Measurements from ENCODE around the gene ARMC5.
"Not testable (repeated sequence)": the region's sequence is repeated elsewhere in the genome, so short reads cannot be mapped to it uniquely, and the experiment has no call there.

The ARMC5 gene

DNA sequence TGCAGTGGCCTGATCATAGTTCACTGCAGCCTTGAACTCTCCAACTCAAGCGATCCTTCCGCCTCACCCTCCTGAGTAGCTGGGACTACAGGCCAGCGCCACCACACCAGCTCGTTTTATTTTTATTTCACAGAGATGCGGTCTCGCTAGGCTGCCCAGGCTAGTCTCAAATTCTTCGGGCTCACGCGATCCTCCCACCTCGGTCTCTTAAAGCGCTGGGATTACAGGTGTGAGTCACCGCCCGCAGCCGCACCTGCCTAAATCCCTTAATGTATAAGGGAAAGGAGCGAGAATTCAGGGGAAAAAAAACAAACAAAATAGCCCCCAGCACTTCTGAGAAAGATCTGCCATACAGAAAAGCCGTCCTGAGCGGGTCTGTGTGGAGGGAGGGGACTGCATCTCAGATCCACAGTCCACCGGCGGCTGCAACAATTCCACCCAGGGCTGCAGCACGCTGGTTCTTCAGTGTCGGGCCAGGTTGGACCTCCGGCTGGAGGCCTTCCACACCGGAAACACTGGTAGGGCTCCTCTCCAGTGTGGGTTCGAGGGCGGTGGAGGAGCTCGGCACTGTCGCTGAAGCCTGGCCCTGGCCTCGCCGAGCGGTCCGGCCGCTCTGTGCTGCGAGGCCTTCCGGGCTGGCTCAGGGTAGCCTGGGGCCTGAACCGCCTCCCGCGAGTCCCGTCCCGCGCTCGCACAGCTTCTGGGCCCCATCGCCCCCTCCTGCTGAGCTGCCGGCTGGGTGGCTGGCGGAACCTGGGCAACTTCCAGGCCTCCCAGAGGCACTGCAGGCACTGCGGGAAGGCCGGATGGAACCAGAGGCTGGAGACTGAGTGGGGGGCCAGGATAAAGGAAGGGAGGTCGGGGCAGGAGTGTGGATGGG, 23.7 kb upstream of the ARMC5 start:
- no peak for DNase-seq

DNA sequence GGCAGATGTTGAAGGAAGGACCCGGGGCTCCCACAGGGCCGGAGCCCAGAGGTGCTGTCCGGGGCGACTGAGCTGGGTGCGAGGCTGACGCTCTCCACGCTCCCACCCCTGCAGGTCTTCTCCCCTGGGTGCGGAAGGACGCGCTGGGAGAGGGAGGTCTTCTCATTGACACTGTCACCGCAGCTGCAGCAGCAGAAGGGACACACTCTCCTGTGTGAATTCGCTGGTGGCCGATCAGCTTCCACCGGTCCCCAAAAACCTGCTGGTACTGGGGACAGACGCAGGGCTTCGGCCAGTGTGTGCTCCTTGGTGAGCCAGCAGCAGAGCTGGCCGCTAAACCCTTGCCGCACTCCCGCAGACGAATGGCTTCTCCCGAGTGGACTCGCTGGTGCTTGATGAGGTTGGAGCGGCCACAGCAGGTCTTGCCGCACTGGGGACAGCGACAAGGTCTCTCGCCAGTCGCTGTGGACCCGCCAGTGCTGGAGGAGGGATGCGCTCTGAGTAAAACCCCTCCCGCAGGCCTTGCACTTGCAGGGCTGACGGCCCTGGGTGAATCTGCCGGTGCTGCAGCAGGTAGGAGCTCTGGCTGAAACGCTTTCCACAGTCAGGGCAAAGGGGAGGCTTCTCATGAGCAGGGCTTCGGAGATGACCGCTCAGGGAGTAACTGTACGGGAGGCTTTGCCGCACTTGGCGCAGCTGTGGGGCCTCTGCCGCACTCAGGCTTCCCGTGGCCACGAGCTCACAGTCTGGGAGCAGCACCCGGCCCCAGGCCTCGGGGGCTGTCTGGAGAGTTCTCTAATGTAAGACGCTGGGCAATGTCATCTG, 22.9 kb upstream of the ARMC5 start:
- no peak for DNase-seq

- DNase-seq = no peak
Observed at GRCh38 chr16:31438414-31438813, 20.9 kb upstream of the ARMC5 start.

- not testable (repeated sequence) for DNase-seq
Observed at GRCh38 chr16:31439023-31439422, 20.3 kb upstream of the ARMC5 start.

DNA sequence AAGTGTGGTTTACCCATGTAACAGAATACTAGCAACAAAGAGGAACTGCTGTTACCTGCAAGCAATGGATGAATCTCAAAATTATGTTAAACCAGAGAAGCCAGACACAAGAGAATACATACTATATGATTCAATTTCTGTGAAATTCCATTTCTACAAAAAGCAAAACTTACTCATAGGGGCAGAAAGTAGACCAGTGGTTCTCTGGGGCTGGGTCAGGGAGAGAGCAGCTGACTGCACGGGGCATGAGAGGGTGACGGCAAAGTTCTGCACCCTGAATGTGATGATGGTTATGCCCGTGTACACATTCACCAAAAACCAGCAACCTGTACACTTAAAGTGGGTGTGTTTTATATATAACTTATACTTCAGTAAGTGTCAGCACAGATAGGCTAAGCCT, 19.8 kb upstream of the ARMC5 start:
- no peak for DNase-seq

DNA sequence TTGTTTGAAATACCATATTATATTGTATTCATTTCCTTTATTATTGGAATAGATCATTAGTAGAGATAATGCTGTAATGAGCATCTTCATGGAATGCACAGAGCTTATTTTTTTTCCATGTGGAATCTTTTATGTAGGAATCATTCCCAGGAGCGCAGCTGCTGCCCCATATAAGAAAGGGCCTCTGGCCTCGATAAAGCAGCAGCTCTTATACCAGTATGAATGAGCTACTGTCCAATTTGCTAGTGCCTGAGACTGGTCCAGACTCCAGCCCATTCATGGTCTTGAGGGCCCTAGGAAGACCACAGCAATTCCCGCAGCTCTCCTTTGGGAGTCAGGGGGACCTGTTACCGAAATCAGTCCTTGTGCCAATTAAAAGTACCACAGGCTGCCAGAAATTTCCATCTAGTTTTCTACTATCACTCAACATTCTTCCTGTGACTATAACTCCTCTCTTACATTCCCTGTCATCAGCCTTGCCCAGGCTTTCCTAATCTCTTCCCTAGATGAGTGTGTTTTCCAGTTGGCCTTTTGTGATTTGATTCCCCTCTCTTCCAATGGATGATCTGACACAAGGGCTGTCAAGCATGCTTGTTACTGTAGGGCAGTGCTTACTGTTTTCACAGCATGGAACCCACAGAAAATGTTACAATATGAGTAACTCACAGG, 18.7 kb upstream of the ARMC5 start:
- no peak for DNase-seq

GRCh38 chr16:31441956-31442355, 17.3 kb upstream of the ARMC5 start:
- DNase-seq = no peak

DNA sequence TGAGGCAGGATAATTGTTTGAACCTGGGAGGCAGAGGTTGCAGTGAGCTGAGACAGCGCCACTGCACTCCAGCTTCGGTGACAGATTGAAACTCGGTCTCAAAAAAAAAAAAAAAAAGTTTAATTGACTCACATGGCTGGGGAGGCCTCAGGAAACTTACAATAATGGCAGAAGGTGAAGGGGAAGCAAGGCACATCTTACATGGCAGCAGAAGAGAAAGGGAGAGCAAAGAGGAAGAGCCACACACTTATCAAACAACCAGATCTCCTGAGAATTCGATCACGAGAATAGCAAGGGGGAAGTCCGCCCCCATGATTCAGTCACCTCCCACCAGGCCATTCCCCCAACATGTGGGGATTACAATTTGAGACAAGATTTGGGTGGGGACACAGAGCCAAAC, 13.4 kb upstream of the ARMC5 start:
- not testable (repeated sequence) for DNase-seq

DNA sequence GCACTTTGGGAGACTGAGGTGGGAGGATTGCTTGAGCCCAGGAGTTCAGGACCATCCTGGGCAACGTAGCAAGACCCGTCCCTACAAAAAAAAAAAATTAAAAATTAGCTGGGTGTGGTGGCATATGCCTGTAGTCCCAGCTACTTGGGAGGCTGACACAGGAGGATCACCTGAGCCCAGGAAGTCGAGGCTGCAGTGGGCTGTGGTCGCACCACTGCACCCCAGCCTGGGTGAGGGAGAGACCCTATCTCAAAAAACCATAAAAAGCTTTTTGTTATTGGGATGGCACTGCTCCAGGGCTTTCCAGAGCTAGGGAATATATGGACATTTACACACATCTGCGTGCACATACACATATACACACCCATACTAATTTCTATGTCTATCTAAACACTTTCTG, 8.1 kb upstream of the ARMC5 start:
- no peak for DNase-seq

GRCh38 chr16:31451681-31452351, 7.5 kb upstream of the ARMC5 start:
- DNase-seq = no peak

- DNase-seq = no peak
Observed at GRCh38 chr16:31452631-31453106, 6.6 kb upstream of the ARMC5 start.

- DNase-seq = no peak
Observed at GRCh38 chr16:31453255-31454204, 5.8 kb upstream of the ARMC5 start.

GRCh38 chr16:31455601-31456314, 3.5 kb upstream of the ARMC5 start:
- no peak for DNase-seq

GRCh38 chr16:31456988-31457360, 2.3 kb upstream of the ARMC5 start:
- DNase-seq = no peak

DNA sequence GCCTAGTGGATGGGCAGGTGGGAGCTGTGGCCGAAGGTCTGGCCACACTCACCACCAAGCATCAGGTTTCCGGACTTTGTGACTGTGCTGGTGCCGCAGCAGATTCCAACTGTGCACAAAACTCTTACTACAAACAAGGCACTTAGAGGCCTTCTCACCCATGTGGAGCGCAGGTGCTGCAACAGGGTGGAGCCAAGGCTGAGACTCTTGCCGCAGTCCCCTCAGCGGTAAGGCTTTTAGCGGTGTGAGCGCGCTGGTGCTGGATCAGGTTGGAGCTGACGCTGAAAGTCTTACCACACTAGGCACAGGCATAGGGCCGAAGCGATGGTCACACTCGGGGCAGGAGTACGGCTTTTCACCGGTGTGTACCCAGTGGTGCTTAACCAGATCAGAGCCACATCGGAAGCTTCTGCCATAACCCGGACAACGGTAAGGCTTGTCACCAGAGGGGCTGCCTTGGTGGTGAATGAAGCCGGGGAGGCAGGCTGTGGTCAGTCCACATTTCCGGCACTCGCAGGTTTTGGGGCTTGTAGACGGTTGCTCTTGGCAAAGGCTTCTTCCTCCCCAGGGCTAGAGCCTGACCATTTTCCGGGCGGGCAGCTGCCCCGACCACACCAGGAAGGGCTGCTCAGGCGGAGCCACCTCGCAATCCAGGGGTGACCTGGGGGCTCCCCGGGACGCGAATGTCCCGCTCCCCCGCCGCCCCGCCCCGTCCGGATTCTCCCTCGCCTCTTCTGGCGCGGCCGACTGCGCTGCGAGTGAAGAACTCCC, 1.0 kb upstream of the ARMC5 start:
- no peak for DNase-seq

GRCh38 chr16:31459687-31460581, 633 bp downstream of the ARMC5 start:
- peak; percentile 89 to 93 for DNase-seq

DNA sequence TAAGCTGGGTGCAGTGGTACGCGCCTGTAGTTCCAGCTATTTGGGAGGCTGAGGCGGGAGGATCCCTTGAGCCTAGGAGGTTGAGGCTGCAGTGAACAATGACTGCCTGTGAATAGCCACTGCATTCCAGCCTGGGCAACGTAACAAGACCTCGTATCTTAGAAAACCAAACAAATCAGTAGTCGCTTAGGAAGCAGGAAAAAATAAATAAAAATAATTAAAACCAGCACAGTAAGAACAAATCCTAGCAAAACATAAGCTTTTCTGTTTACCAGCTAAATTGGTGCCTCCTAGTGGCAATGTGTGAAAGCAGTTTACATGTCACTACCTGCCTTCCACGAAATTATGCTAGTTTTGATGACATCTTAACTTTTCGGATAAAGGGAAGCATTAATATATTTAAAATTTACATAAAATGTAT, 1.3 kb downstream of the ARMC5 start:
- DNase-seq = no peak

DNA sequence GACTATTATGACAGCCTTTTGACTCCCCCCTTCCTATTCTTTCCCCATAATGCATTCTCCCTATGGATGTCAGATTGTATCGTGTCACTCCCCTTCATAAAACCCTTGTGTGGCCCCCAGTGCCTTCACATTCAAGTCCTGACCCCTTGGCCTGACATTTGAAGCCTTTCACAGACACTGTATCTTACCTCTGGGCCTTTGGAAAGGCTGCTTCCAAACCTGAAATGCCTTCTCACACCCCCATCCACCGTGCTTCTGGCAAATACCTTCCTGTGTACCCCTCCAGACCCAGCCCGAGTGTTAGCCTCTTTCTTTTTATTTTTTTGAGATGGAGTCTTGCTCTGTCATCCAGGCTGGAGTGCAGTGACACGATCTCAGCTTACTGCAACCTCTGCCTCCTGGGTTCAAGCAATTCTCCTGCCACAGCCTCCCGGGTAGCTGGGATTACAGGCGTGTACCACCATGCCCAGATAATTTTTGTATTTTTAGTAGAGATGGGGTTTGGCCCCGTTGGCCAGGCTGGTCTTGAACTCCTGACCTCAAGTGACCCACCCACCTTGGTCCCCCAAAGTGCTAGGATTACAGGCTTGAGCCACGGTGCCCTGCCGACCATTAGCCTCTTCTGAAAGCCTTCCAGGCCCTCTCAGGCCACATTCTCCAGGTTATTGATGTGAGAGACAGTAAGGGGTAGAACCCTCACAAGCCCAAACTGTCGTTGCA, 2.1 kb downstream of the ARMC5 start:
- no peak for DNase-seq
